Kidney (tissue), 14 donors: ENCODE results near the gene GNA12. TPM values are rescaled to one million over a fixed set of nuclear protein-coding genes. Genes with fewer than 3 reads are reported as not detected.

ENCODE experiments used
- DNase-seq, 5 donors: peaks; one replicate each; pipeline ENCODE4 v3.0.0-alpha.2; 2013 to 2020
- FAIRE-seq: peaks from 2 replicates; lab custom pipeline; 2012; peaks lifted over from hg19 to GRCh38; lab: Jason Lieb, UNC
- H3K27ac ChIP-seq, 2 donors: one replicate each; pipeline ENCODE4 v1.7.0; 2013; ENCODE audit warnings: low read depth in 2 of 2, low read length in 2 of 2, inconsistent platforms in 1 of 2
- H3K27me3 ChIP-seq: one replicate; pipeline ENCODE4 v1.7.1; 2013; ENCODE audit warnings: low read length, inconsistent platforms; ENCODE audit not compliant: control insufficient read depth, insufficient read depth
- H3K36me3 ChIP-seq, 3 donors: one replicate each; pipeline versions ENCODE4 v1.7.0 to v1.7.1; 2013; ENCODE audit warnings: low read length in 3 of 3, control low read depth in 1 of 3, inconsistent platforms in 1 of 3; ENCODE audit not compliant: insufficient read depth in 3 of 3, control insufficient read depth in 2 of 3
- H3K4me1 ChIP-seq, 3 donors: one replicate each; pipeline versions ENCODE4 v1.7.0 to v1.7.1; 2013; ENCODE audit warnings: low read length in 3 of 3, inconsistent platforms in 1 of 3, low read depth in 1 of 3; ENCODE audit not compliant: control insufficient read depth in 2 of 3, insufficient read depth in 2 of 3
- H3K4me3 ChIP-seq, 3 donors: one replicate each; pipeline versions ENCODE4 v1.7.0 to v1.8.1; 2013; ENCODE audit warnings: low read length in 3 of 3, control low read depth in 1 of 3, inconsistent platforms in 1 of 3
- H3K9ac ChIP-seq, 3 donors: one replicate each; pipeline versions ENCODE4 v1.7.0 to v1.7.1; 2013; ENCODE audit warnings: low read length in 3 of 3, control low read depth in 1 of 3, inconsistent platforms in 1 of 3
- H3K9me3 ChIP-seq, 3 donors: one replicate each; pipeline versions ENCODE4 v1.7.0 to v1.7.1; 2013; ENCODE audit warnings: low read length in 3 of 3, control low read depth in 1 of 3, inconsistent platforms in 1 of 3; ENCODE audit not compliant: control insufficient read depth in 2 of 3, insufficient read depth in 1 of 3
- intact Hi-C: fragments of 100-400 bp; cut with DNase I; formaldehyde crosslinking; loops from one replicate; pipeline ENCODE4 v1.11.1; 2022
- polyA plus RNA-seq: library from polyadenylated mRNA; stranded (reverse); fragments of 350-450 nt; fragmentation: Illumina TruSeq; extraction: RNeasy Lipid Tissue Mini Kit (QIAGEN cat#74804); gene quantifications from one replicate; pipeline ENCODE4 v1.2.3, GENCODE V29; 2014; ENCODE audit warnings: low read depth, low replicate concordance; ENCODE audit not compliant: insufficient read depth
- total RNA-seq: library from RNA; stranded (reverse); fragmentation: NEBNext Ultra II Directional; extraction: Animal tissue kit (Norgen Biotek cat#: 25700); gene quantifications from one replicate; pipeline ENCODE4 v1.2.1, GENCODE V29; 2021
- TF ChIP-seq, protein P1 (sequence below): IDR thresholded peaks from 3 replicates; pipeline ENCODE4 v1.5.1; 2012; ENCODE audit warnings: mild to moderate bottlenecking, moderate library complexity, borderline replicate concordance; ENCODE audit not compliant: insufficient read depth; ENCODE audit errors: extremely low read depth
- donor health status: control.
- donor health status: control.
- donor health status: control.
- donor health status: control.
- donor health status: control.
- donor health status: DM: yes; HTN: yes; CAD: no.
- donor health status: Normal renal cell carcinoma (clear cell type).

The GNA12 gene
- total and polyA plus RNA-seq, 2 donors from 2014 or later, result 16.5 to 41.1 TPM

GRCh38 chr7:2805213-2805944 lies 38.7 kb downstream of the GNA12 start:
- no peaks in the 10 kb centered on the region for H3K9me3 ChIP-seq
- intact Hi-C loops, result no loop called here
- TF ChIP-seq, protein P1, sequence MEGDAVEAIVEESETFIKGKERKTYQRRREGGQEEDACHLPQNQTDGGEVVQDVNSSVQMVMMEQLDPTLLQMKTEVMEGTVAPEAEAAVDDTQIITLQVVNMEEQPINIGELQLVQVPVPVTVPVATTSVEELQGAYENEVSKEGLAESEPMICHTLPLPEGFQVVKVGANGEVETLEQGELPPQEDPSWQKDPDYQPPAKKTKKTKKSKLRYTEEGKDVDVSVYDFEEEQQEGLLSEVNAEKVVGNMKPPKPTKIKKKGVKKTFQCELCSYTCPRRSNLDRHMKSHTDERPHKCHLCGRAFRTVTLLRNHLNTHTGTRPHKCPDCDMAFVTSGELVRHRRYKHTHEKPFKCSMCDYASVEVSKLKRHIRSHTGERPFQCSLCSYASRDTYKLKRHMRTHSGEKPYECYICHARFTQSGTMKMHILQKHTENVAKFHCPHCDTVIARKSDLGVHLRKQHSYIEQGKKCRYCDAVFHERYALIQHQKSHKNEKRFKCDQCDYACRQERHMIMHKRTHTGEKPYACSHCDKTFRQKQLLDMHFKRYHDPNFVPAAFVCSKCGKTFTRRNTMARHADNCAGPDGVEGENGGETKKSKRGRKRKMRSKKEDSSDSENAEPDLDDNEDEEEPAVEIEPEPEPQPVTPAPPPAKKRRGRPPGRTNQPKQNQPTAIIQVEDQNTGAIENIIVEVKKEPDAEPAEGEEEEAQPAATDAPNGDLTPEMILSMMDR, result no peak
- H3K4me1 ChIP-seq, result peaks cover 0 to 6% (median 0%) of the 10 kb centered on the region in 3 donors
- H3K4me3 ChIP-seq, result no peak overlapping the region
- DNase-seq, result no peak
- no peak overlapping the region for H3K27ac ChIP-seq
- no peak overlapping the region for H3K9ac ChIP-seq
- H3K36me3 ChIP-seq, result no peaks in the 10 kb centered on the region
- no peaks in the 10 kb centered on the region for H3K27me3 ChIP-seq
- no peak for FAIRE-seq

GRCh38 chr7:2804227-2804763 lies 39.8 kb downstream of the GNA12 start:
- Histone ChIP-seq H3K36me3 (no peaks in the 10 kb centered on the region), H3K4me3 (no peak overlapping the region), H3K27ac (no peak overlapping the region), H3K9me3 (no peaks in the 10 kb centered on the region), H3K9ac (no peak overlapping the region), H3K27me3 (no peaks in the 10 kb centered on the region), H3K4me1 (peaks cover 0 to 6% (median 0%) of the 10 kb centered on the region in 3 donors)
- DNase-seq (no peak), FAIRE-seq (no peak)
- TF ChIP-seq, protein P1, result no peak
- intact Hi-C loops, result no loop called here

DNA sequence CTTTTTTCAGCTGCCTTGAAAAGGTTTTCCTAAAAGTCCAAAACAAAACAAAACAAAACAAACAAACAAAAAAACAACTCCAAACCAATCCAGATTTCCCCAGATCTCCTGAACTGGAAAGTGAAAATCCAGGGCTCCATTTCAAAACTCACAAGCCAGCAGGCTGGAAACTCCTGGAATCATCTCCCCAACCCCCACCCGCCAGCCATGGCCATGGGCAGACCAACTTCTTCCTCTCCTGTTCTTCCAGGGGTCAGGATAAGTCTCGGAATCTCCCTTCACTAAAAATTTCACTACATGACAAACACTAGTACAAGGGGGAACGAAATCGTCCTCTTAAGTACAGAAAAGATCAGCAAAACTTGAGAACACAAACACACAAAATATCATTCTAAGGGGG lies 40.4 kb downstream of the GNA12 start:
- no peak overlapping the region for H3K27ac ChIP-seq
- no peaks in the 10 kb centered on the region for H3K27me3 ChIP-seq
- TF ChIP-seq, protein P1, result no peak
- H3K9me3 ChIP-seq, result no peaks in the 10 kb centered on the region
- H3K36me3 ChIP-seq, result no peaks in the 10 kb centered on the region
- H3K9ac ChIP-seq, result no peak overlapping the region
- DNase-seq (no peak), FAIRE-seq (no peak)
- peaks cover 0 to 6% (median 0%) of the 10 kb centered on the region in 3 donors for H3K4me1 ChIP-seq
- H3K4me3 ChIP-seq, result no peak overlapping the region
- intact Hi-C loops, result no loop called here
